GM15510 (cell line): ENCODE results near the gene HIBCH.

Experiments
- POLR2A ChIP-seq: IDR thresholded peaks from 3 replicates; pipeline ENCODE4 v1.6.1; 2011; ENCODE audit warnings: borderline replicate concordance; ENCODE audit not compliant: insufficient read length; ENCODE audit errors: extremely low read depth

The HIBCH gene

DNA sequence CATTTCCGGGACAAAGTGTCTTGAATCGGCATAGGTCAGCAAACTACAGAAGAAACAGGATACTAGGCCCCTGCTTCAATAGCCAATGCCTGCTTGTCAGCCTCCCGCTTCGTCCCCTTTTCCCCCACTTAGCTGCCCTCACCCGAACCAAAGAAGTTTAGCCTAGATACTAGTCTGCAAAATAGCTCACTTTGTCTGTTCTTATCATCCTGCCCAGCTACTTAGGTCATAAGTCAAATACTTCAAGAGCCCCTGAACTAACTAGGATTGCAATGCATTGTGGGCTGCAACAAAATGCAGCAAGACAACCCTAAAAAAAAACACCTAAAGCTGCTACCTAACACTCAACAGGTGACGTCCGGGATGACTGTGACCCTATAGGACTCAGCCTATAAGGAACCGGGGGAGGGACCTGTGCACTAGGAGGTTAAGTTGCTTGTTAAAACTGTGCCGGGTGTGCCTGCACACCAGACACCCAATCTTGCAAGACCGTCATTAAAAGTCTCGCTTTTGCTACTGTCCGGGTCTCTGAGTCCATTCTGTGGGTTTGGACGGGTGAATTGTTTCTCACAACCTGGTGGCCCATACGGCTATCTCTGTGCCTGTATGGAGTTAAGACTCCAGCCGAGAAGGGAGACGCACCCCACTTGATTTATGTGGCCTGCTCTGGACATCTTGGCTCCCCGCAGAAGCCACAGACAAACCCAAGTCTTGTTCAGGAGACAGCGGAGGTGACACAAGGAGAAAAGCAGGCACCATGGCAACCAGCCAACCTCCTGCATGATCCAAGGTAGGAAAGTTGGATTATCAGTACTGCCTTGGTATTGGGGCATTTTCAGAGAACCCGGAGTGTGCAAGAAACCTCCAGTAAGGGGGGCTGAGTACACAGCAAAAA, 105.9 kb downstream of the HIBCH start:
- TF ChIP-seq POLR2A, result no peak

- TF ChIP-seq POLR2A, result no peak
Measured at GRCh38 chr2:190210471-190210870, 109.2 kb downstream of the HIBCH start.

- TF ChIP-seq POLR2A, result no peak
Measured at GRCh38 chr2:190209559-190209958, 110.1 kb downstream of the HIBCH start.

GRCh38 chr2:190207930-190208329, 111.7 kb downstream of the HIBCH start:
- no peak for TF ChIP-seq POLR2A

GRCh38 chr2:190205657-190206056, 114.0 kb downstream of the HIBCH start:
- TF ChIP-seq POLR2A, result no peak

DNA sequence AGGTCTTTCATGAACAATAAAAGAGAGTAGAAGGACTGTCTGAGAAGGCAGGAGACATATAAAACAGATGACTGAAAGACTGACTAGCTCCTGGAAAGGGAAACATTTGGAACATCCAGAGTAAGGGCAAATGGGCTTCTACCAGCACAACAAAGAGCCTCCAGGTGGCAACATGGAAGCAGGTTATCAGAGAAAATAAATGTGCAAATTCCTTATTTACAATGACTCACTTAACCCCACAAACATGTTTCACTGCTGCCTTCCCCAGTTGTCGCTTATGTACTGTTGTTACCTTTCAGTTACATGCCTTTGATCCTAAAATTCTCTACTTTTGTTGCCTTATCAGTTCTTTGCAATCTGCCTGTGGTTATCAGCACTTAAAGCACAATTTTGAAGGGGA, 117.0 kb downstream of the HIBCH start:
- TF ChIP-seq POLR2A, result no peak

GRCh38 chr2:190202018-190202417, 117.6 kb downstream of the HIBCH start:
- TF ChIP-seq POLR2A, result no peak

GRCh38 chr2:190200603-190201002, 119.0 kb downstream of the HIBCH start:
- no peak for TF ChIP-seq POLR2A

DNA sequence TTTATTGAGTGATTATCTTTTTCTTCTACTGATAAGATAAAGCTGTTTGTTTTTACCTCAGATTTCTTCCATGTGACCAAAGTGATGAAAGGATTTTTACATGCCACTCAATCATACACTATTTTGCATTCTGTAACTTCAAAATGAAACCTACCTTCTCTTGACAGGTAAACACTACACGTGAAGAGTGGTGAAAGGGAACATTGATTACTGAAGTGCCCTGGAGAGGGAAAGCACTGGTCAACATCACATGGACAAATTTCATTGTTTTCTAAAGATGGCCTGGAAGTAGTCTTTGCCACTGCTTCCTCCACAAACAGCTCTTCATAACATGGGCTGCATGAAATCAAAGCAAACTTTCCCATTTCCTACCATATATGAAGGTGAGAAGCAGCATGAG, 120.1 kb downstream of the HIBCH start:
- TF ChIP-seq POLR2A, result no peak

DNA sequence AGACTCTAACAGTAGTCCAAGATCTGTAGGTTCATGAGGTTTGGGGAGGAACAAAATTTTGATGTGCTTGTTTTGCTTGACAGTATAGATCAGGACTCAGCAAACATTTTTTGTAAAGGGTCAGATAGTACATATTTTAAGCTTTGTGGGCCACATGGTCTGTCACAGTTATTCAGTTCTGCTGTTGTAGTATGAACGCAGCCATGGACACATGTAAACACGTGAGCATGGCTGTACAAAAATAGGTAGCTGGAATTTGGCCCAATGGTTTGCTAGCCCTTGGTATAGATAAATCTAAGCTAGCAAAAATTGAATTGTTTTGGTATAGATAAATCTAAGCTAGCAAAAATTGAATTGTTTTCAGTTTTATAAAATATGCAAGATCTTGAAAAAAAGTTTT, 120.5 kb downstream of the HIBCH start:
- no peak for TF ChIP-seq POLR2A

DNA sequence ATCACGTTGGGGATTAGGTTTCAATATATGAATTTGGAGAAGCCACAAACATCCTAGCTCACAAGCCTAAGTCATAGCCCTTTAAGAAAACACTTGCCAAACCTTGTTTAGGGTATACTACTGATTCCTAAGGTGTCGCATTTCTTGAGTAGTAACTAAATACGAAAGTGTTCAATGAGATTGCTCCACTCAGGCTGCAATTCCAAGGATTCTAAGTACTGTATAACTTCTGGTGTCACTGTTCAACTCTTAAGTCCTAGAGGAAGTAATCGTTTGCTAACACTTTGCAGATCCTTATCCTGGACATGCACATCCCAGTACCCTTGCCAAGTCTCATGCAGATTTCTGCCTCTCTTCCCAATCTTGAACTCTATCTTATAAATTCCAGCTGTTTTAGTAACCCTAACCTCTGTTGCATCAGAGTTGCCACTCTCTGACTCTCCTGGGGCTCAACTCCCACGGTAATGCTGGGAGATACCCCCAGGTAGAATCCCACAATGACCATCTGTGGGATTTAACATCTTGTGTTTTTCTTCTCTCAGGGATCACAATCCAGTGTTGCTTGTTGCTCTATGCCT, 122.4 kb downstream of the HIBCH start:
- no peak for TF ChIP-seq POLR2A

DNA sequence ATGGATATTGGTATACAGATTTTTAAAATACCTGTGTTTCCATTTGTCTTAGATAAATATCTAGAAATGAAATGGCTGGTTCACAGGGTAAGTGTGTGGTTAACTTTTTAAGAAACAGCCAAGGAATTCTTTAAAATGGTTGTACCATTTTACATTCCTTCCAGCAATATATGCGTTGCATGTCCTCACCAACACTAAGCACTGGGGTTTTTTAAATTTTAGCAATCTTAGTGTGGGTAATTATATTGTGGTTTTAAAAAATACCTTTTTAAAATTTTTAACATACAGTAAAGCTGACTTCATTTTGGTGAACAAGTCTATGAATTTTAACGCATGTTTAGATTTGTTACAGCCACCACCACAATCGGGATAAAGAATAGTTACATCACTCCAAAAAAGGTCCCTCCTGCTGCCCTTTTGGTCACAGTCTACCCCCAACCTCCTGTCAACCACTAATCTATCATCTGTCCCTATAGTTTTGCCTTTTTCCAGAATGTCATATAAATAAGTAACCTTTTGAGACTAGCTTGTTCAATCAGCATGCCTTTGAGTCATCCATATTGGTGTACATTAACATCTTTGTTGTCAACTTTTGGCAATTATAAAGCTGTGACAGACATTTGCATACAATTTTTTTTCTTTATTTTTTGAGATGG, 129.0 kb downstream of the HIBCH start:
- no peak for TF ChIP-seq POLR2A

DNA sequence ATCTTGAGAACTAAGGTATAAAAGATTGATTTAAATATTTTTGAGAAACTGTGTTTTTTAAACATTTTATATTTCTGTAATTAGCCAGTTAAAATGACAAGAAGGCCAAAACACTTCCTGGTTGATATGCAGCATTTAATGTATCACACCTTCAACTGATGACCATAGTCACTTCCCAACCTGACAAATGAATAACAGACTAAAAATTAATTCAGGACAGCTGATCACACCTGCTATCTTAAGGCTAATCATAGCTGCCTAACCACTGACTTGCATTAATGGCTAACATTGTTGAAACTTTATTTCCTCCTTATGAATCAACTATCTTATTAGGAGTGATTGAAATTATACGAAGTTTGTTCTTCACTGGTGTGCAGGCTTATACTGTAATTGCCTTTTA, 131.3 kb downstream of the HIBCH start:
- TF ChIP-seq POLR2A, result no peak

DNA sequence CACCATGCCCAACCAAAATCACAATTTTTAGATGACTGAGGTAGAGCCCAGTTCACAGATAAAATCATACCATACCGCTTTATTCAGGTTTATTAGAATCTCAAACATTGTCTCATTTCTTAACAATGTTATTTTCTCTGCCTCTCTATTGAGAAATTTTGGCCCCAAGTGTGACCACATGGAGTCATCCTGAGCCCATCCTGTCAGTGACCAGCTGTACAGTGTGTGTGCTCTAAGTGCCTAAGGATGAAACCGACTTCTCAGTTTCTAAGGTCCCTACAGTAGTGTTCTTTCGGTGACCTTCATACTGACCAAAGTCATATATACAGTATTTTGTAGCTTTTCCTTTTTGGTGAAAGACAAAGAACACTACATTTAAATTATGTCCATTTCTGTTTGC, 133.4 kb downstream of the HIBCH start:
- no peak for TF ChIP-seq POLR2A

GRCh38 chr2:190185380-190185779, 134.2 kb downstream of the HIBCH start:
- no peak for TF ChIP-seq POLR2A

GRCh38 chr2:190184460-190184859, 135.2 kb downstream of the HIBCH start:
- no peak for TF ChIP-seq POLR2A
